Activated CD8-positive, alpha-beta memory T cell treated with anti-CD3 and anti-CD28 coated beads, Interleukin-2, amount 50 U/mL, for 24 hours (primary cell): ENCODE measurements around the gene TRAF7.

Source experiments
- DNase-seq: peaks from one replicate; pipeline ENCODE4 v3.0.0-alpha.2; 2020; ENCODE audit errors: extremely low read depth

The TRAF7 gene

GRCh38 chr16:2147981-2148671 is 7.5 kb upstream of the TRAF7 start, which contains the start of gene RAB26:
RAB26 (plus strand) TSS chr16:2148625; CDS start chr16:2148784, 159 bp downstream.
- DNase-seq, result no peak

DNA sequence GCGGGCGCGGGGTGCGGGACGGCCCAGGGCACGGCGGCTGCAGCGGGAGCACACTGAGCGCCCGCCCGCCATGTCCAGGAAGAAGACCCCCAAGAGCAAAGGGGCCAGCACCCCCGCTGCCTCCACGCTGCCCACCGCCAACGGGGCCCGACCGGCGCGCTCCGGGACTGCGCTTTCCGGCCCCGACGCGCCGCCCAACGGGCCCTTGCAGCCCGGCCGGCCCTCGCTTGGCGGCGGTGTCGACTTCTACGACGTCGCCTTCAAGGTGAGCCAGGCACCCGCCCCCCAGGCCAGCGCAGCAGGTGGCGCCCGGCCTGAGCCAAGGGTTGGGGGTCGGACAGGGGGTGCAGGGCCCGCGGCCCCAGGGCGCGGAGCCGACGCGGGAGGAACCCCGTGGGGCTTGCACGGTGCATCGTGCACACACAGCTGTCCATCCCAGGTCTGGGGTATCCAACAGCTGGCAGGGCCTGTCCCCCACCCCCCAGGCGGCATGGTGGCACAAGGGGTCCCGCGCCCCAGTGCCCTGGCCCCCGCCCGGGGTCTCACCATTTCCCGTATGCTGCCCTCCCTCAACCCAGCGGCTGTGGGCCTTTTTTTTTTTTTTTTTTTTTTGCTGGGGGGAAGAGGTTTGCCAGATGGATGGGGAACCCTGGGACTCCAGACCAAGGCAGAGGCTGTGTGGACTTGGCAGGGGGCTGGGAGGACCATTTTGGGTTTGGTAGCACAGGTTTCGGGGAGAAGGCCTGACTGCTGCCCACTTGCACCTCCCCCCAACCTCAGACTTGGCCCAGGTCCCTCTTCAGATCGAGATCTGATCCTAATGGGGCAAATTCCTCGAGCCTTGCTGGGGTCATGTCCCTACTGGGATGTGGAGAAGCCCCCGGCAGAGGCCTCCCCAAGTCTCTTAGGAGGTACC is 6.6 kb upstream of the TRAF7 start:
- DNase-seq, result no peak

DNA sequence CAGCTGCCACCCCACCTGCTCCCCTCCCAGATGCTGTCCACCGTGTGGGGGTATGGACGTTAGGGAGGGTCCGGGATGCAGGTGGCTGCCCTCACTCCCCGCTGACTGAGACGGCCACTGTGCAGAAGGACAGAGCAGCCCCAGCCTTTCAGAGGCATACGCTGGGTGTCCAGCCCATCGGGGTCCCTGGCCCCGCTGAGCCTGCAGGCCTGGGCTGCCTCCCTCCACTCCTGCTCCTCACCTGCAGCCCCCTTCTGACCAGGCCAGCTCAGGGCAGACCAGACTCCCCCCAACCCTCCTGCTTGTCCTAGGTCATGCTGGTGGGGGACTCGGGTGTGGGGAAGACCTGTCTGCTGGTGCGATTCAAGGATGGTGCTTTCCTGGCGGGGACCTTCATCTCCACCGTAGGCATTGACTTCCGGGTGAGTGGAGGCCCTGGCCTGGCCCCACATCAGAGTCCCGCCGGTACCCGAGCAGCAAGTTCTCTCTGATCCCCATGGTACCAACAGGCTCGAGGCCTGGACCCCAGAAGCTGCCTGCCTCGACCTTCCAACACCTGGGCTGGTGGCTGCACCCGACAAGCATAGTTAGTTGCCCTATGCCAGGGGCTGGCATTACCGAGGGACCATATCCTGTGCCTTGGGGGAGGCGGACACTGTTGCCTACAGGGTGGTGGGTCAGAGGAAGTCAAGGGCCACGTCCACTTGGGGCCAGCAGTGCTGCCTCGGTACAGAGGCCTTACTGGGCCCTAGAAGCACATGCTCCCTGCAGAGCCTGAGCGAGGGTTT is 5.8 kb upstream of the TRAF7 start:
- no peak for DNase-seq

DNA sequence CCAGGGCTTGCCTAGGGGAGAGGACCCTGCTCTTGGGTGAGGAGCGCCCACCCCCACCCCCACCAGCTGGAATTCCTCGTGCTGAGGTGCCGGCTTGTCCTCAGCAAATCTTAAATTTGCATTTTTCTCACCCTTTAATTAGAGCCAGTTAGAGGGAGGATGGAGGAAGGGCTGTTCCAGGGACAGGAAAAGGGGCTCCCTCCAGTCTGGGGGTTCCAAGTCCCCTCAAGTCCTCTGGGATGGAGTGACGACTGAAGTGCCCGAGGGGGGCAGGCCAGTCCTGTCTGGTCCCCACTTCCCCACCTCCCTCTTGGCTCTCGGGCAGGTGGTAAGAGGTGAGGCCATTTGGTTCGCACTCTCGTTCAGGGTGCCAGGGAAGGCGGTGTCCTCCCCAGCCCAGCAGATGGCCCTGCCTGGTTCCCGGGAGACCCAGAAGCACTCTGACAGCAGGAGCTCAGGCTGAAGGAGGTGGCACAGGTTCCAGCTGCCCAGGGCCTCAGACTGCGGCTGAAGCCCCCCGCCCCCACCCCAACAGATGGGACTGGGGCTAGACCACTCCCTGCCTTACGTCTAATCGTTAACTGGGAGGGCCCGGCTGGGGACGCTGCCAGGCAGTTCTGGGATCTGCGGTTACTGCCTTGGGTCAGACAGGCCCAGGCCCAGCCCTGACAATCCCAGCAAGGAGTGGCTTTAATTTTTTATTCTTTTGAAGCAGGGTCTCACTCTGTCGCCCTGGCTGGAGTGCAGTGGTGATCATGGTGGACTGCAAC is 5.0 kb upstream of the TRAF7 start:
- no peak for DNase-seq

GRCh38 chr16:2151188-2152091 is 4.1 kb upstream of the TRAF7 start:
- DNase-seq, result no peak

- no peak for DNase-seq
Observed at GRCh38 chr16:2152695-2153506, 2.7 kb upstream of the TRAF7 start.

DNA sequence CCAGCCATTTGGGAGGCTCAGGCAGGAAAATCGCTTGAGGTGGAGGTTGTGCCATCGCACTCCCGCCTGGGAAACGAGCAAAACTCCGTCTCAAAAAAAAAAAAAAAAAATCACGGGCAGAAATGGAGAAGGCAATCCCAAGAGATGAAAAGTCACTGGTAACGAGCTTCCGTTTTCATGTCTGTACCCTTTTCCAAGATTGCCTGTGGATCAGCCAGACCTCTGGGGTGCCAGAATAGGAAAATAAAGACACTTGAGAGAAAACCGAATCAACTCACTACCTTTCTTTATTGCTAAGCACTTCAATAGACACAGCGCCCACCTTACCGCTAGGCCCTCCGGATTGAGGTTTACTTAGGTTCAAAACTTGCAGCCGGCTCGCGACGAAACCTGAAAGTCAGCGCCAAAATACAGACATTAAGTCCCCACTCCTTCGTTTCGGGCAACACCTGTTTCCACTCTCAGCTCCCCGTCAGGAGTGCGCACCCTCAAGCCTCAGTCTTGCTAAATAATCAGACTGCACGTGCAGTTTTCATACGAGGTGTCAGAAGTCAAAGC is 970 bp upstream of the TRAF7 start:
- DNase-seq, result no peak

GRCh38 chr16:2155977-2156848 is 631 bp downstream of the TRAF7 start:
- no peak for DNase-seq

DNA sequence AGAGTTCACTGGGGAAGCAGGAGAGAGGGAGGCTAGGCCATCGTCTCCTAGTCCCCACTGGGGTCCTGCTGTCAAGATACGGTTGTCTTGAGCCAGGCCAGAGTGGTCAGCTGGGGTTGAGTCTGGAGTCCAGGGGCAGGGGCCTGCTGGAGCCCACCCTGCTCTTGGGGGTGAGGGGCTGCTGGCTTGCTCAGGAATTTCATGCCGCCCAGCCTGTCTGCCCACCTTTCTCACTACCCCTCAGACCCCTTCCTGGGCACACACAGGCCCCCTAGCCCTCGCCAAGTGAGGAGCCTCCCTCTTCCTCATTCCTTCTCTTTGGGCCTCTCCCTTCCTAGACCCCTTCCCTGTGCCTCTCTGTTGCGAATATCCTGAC is 1.3 kb downstream of the TRAF7 start:
- no peak for DNase-seq

GRCh38 chr16:2157480-2158261 is 2.1 kb downstream of the TRAF7 start:
- DNase-seq, result no peak

DNA sequence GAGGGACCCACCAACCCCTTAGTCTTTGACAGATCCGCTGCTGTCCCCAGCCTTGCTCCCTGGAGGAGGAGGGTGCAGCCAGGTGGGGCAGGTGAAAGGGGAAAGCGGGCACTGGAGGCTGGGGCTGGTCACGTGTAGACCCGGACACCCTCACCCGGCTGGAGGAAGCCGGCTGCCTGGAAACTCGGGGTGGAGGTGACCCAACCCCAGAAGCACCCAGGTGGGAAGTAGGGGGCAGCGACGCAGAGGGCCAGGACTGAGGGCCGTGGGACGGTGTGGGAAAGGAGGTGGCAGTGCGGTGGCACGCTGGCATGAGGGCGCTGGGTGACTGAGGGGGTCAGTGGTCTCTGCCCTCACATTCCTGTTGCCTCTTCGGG is 2.7 kb downstream of the TRAF7 start:
- no peak for DNase-seq

DNA sequence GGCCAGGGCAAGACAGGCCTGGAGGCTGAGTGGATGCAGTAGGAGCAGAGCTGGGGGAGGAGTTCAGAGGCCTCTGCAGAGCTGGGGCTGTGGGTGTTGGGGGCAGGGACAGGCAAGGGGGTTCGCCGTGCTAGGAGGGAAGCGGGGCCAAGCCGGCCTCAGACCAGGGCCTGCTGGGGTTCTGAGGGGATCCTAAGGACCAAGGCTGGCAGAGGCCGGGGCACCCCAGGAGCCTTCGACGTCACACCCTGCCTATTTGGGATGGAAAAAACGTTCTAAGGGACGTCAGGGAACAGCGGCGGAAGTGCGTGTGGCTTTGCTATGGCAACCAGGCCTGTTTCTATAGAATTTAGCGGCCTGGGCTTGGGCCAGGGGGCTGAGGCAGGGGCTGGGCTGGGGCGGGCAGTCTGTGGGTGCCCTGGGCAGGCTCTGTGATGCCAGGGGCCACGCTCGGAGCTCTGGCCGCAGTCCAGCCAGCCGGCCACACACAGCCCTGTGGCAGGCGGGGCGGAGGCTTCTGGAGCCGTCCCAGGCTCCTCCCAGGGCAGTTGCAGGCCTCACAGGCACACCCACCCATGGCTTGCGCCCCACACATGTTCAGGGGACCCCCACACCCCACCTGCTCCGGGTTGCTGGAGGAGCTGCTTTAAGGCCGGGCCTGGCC is 3.7 kb downstream of the TRAF7 start:
- DNase-seq, result no peak

GRCh38 chr16:2160915-2161551 is 5.5 kb downstream of the TRAF7 start:
- no peak for DNase-seq

- no peak for DNase-seq
Observed at GRCh38 chr16:2161911-2162310, 6.3 kb downstream of the TRAF7 start.

DNA sequence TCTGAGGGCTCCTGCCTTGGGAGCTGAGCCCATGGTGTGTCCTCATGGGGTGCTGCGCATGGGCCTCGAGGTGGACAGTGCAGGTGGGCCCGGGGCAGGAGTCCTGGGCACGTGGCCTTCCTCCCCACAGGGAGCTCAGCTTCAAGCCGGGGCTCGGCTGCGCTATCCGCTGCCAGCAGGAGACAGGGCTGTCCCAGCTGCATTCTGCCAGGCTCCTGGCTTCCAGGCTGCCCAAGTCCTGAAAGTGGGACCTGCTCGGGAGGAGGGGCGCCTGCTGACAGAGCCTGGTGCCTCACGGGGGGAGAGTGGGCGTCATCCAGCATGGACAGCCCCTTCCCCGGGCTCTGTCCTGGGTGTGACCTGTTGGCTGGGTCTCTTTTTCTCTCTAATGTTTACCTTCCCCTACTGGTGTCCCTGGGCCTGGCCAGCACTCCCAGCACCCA is 7.1 kb downstream of the TRAF7 start:
- no peak for DNase-seq

DNA sequence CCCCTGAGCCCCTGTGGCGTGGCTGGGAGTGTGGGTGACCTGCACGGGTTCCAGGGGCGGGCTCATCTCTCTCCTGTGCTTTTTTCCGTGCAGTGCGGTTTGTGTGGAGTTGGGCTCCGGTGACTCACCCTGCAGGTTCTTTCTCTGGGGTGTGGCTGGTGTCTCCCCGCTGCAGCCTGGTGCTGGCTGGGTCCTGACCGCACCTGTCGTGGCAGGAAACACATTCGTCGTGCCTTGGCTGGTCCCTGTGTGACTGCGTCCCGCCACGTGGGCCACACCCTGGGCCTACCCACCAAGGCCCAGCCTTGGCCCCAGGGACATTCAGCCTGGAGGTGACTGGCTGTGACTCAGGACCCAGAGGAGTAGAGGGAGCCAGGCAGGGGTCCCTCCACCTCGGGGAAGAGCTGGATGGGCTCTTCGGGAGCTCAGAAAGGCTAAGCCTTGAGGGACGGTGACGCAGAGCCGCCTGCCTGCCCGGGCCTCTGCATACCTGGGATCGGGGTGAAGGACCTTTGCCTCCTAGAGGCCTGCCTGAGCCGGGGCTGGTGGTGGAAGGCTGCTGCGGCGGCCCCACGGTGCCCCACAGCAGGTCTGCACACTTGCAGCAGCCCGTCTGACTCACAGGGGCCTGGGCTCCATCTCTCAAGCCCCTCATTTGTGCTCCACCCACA is 7.8 kb downstream of the TRAF7 start:
- DNase-seq, result no peak
